ENCODE measurements around the gene LILRA6. TPM values are rescaled to one million over a fixed set of nuclear protein-coding genes. Genes with fewer than 3 reads are reported as not detected.
"Not testable (repeated sequence)": the region's sequence is repeated elsewhere in the genome, so short reads cannot be mapped to it uniquely, and the experiment has no call there.

The LILRA6 gene
- total and polyA plus RNA-seq, 2 of the 8 experiments (the other 6 are each of a cell fraction or from before 2014, with no cell fraction given) = not detected

- H3K9ac ChIP-seq (replicated peaks in 1 of 4; ENCODE audit: extremely low read depth in 1 of 4, low read depth in 3 of 4, low read length in 3 of 4); H3K27ac ChIP-seq (ENCODE audit: low read depth, low read length); H3K27me3 ChIP-seq (replicated peaks in 1 of 4; ENCODE audit: control insufficient read depth in 3 of 4, extremely low read depth in 1 of 4, insufficient read depth in 3 of 4, low read length in 3 of 4); H4K20me1 ChIP-seq (replicated peaks in 1 of 2; ENCODE audit: control insufficient read depth in 1 of 2, insufficient read depth in 2 of 2, low read length in 2 of 2); H4K91ac ChIP-seq (replicated peaks; ENCODE audit: insufficient read length, low read length); H2AFZ ChIP-seq (ENCODE audit: low read length); H3K79me1 ChIP-seq (ENCODE audit: low read depth, low read length); H2BK20ac ChIP-seq (ENCODE audit: low read length); H3K18ac ChIP-seq (ENCODE audit: extremely low read depth, low read length); H3K23ac ChIP-seq (ENCODE audit: insufficient read length); H3K4me1 ChIP-seq (replicated peaks in 1 of 4; ENCODE audit: control insufficient read depth in 3 of 4, insufficient read depth in 4 of 4, low read length in 3 of 4); POLR2A ChIA-PET (ENCODE audit: partially characterized antibody); H2BK5ac ChIP-seq (ENCODE audit: low read depth, low read length); H3K56ac ChIP-seq (replicated peaks; ENCODE audit: insufficient read length, low read depth, low read length); H4K8ac ChIP-seq (ENCODE audit: extremely low read depth, insufficient read depth, low read length); H3K14ac ChIP-seq (ENCODE audit: insufficient read length); H3K23me2 ChIP-seq (ENCODE audit: low read depth, low read length); H3K79me2 ChIP-seq (ENCODE audit: control insufficient read depth in 1 of 2, insufficient read depth in 2 of 2, low read length in 2 of 2); DNase-seq (ENCODE audit: low read depth in 1 of 2, low spot score in 2 of 2); H2BK12ac ChIP-seq (ENCODE audit: low read depth, low read length); H3K9me3 ChIP-seq (ENCODE audit: insufficient read depth in 2 of 2, low read depth in 1 of 2, low read length in 1 of 2); H2BK15ac ChIP-seq (ENCODE audit: low read length); FAIRE-seq; H4K5ac ChIP-seq (ENCODE audit: insufficient read length, low read depth, low read length); H2BK120ac ChIP-seq (replicated peaks; ENCODE audit: low read depth, low read length); H3K36me3 ChIP-seq (ENCODE audit: control insufficient read depth in 2 of 4, insufficient read depth in 4 of 4, low read length in 3 of 4); H3K4ac ChIP-seq (replicated peaks; ENCODE audit: insufficient read length, low read depth, low read length); H2AK5ac ChIP-seq (ENCODE audit: low read depth, low read length); H3K4me2 ChIP-seq (ENCODE audit: insufficient read depth in 1 of 2, low read depth in 2 of 2, low read length in 2 of 2); H3K4me3 ChIP-seq (ENCODE audit: extremely low read depth in 1 of 4, insufficient read depth in 2 of 4, low read depth in 3 of 4, low read length in 4 of 4): not testable (repeated sequence)
- WGBS, 2 experiments (ENCODE audit: extremely low coverage in 1 of 2, insufficient coverage in 1 of 2, insufficient read length in 1 of 2, insufficient replicate concordance in 2 of 2, low coverage in 1 of 2, low lambda C conversion rate in 2 of 2, missing lambda C conversion rate in 1 of 2) = 73% methylated on average over 5 of the region's 5 CpGs; no CpG with 5 or more reads in 1 of the 2 experiments
- CTCF ChIA-PET (ENCODE audit: partially characterized antibody) = interaction anchor here (1.8 kb wide), 1 partner anchor 16 kb away, joined by 5 read pairs; no protein-coding TSS in a partner anchor
Observed at GRCh38 chr19:54281729-54282075, 39.1 kb upstream of the LILRA6 start.
